Esophagus muscularis mucosa (tissue), 3 donors: ENCODE measurements around the gene MAN2A1.

Experiments used
- EP300 ChIP-seq: sonication (generic); formaldehyde crosslinking; IDR thresholded peaks from one replicate; pipeline ENCODE4 v1.6.1; 2017; ENCODE audit warnings: antibody characterized with exemption
- TF ChIP-seq, protein P1 (sequence below), 3 experiments: fragments of 200-600 bp in 2 of 3; fragments of 450-650 bp in 1 of 3; sonication (generic) in 2 of 3; IDR thresholded peaks; one replicate each; pipeline ENCODE4 v1.5.1; 2017 to 2019; ENCODE audit warnings: antibody characterized with exemption in 3 of 3, mild to moderate bottlenecking in 2 of 3, moderate library complexity in 1 of 3

DNA sequence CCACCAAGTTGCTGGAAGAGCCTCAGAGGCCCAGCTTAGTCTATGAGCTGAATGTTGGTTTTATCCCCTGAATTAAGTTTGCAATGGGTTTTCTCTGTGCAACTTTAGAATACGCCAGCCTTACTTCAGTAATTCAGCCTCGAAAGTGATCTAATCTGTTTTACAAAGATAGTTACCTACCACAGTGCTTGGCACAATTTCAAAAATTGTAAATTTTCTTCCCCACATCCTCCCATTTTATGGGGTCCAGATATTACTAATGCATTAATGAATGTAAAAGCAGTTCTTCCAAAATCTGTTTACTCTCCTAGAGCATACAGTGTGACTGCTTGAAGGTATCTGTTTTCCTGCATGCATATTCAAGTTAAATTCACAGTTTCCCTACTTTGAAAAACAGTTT, 172.6 kb downstream of the MAN2A1 start:
- TF ChIP-seq, protein P1, sequence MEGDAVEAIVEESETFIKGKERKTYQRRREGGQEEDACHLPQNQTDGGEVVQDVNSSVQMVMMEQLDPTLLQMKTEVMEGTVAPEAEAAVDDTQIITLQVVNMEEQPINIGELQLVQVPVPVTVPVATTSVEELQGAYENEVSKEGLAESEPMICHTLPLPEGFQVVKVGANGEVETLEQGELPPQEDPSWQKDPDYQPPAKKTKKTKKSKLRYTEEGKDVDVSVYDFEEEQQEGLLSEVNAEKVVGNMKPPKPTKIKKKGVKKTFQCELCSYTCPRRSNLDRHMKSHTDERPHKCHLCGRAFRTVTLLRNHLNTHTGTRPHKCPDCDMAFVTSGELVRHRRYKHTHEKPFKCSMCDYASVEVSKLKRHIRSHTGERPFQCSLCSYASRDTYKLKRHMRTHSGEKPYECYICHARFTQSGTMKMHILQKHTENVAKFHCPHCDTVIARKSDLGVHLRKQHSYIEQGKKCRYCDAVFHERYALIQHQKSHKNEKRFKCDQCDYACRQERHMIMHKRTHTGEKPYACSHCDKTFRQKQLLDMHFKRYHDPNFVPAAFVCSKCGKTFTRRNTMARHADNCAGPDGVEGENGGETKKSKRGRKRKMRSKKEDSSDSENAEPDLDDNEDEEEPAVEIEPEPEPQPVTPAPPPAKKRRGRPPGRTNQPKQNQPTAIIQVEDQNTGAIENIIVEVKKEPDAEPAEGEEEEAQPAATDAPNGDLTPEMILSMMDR (IDR thresholded peaks at IDR 0.05): no peak
- no peak for TF ChIP-seq EP300
